Upper lobe of right lung (tissue), 1 donor: ENCODE data around the gene DCAF11. TPM values are rescaled to one million over a fixed set of nuclear protein-coding genes. Genes with fewer than 3 reads are reported as not detected.

Source experiments
- ATAC-seq: fragments of 200-7000 bp; cut with Tn5 transposase; one replicate; pipeline ENCODE4 v1.9.1; 2020; ENCODE audit warnings: mild to moderate bottlenecking, moderate library complexity
- DNase-seq: peaks from one replicate; pipeline ENCODE4 v3.0.0-alpha.2; 2020
- H3K27ac ChIP-seq: fragments of 200-600 bp; one replicate; pipeline ENCODE4 v1.8.0; 2022
- H3K27me3 ChIP-seq: fragments of 200-600 bp; one replicate; pipeline ENCODE4 v1.8.0; 2022; ENCODE audit warnings: mild to moderate bottlenecking
- H3K36me3 ChIP-seq: fragments of 200-600 bp; one replicate; pipeline ENCODE4 v1.8.0; 2022
- H3K4me1 ChIP-seq: fragments of 200-600 bp; one replicate; pipeline ENCODE4 v1.8.0; 2022
- H3K4me3 ChIP-seq: fragments of 200-600 bp; one replicate; pipeline ENCODE4 v1.8.0; 2022; ENCODE audit warnings: mild to moderate bottlenecking
- H3K9me3 ChIP-seq: fragments of 200-600 bp; one replicate; pipeline ENCODE4 v1.8.0; 2022
- CTCF ChIP-seq: fragments of 200-600 bp; IDR thresholded peaks from one replicate; pipeline ENCODE4 v1.8.0; 2022; ENCODE audit warnings: antibody characterized with exemption
- intact Hi-C: fragments of 100-400 bp; cut with DNase I; formaldehyde crosslinking; loops from one replicate; pipeline ENCODE4 v1.11.0; 2022
- total RNA-seq: library from RNA; stranded (reverse); fragmentation: NEBNext Ultra II Directional; extraction: Animal tissue kit (Norgen Biotek cat#: 25700); gene quantifications from one replicate; pipeline ENCODE4 v1.2.1, GENCODE V29; 2021
- donor health status: DM: no; HTN: yes; CAD: no; lungs with severe emphysema.

The DCAF11 gene
- total RNA-seq, 1 donor from 2014 or later = 57.8 TPM

- DNase-seq = peak; percentile 100
- Histone ChIP-seq H3K27me3 (no peaks in the 10 kb centered on the region), H3K4me3 (peak within 1 kb of the TSS; percentile 77), H3K4me1 (peaks cover 42% of the 10 kb centered on the region), H3K9me3 (no peaks in the 10 kb centered on the region), H3K27ac (peak within 1 kb of the TSS; percentile 86), H3K36me3 (peaks cover 36% of the 10 kb centered on the region)
- peak; percentile 46 for TF ChIP-seq CTCF
- peak; percentile 95 for ATAC-seq
- intact Hi-C loops = no loop called here
Measured at GRCh38 chr14:24141097-24141880, 26.7 kb downstream of the DCAF11 start, which contains the start of gene EMC9. TSS of gene EMC9 (minus strand) at chr14:24141591. CDS start at chr14:24141304, 287 bp downstream.

- no peaks in the 10 kb centered on the region for H3K9me3 ChIP-seq
Measured at GRCh38 chr14:24143511-24143910, 28.9 kb downstream of the DCAF11 start.

GRCh38 chr14:24144451-24144850 lies 29.9 kb downstream of the DCAF11 start:
- no peak overlapping the region for H3K4me3 ChIP-seq
- H3K27ac ChIP-seq = no peak overlapping the region
- DNase-seq (no peak), ATAC-seq (no peak)
- no peaks in the 10 kb centered on the region for H3K27me3 ChIP-seq
- peaks cover 34% of the 10 kb centered on the region for H3K4me1 ChIP-seq
- intact Hi-C loops = no loop called here
- H3K9me3 ChIP-seq = no peaks in the 10 kb centered on the region
- no peak for TF ChIP-seq CTCF
- H3K36me3 ChIP-seq = peaks cover 23% of the 10 kb centered on the region

More at GRCh38 chr14:24143511-24143910, 28.9 kb downstream of the DCAF11 start:
- H3K4me3 ChIP-seq = no peak overlapping the region
- H3K27me3 ChIP-seq = no peaks in the 10 kb centered on the region
- ATAC-seq (no peak), DNase-seq (no peak)
- no peak for TF ChIP-seq CTCF
- peaks cover 33% of the 10 kb centered on the region for H3K4me1 ChIP-seq
- intact Hi-C loops = no loop called here
- no peak overlapping the region for H3K27ac ChIP-seq
- peaks cover 23% of the 10 kb centered on the region for H3K36me3 ChIP-seq

GRCh38 chr14:24145219-24145618 lies 30.6 kb downstream of the DCAF11 start:
- no peak overlapping the region for H3K27ac ChIP-seq
- DNase-seq = no peak
- H3K27me3 ChIP-seq = no peaks in the 10 kb centered on the region
- H3K36me3 ChIP-seq = peaks cover 31% of the 10 kb centered on the region
- no peak for ATAC-seq
- peaks cover 29% of the 10 kb centered on the region for H3K4me1 ChIP-seq
- intact Hi-C loops = no loop called here
- no peaks in the 10 kb centered on the region for H3K9me3 ChIP-seq
- H3K4me3 ChIP-seq = peak overlapping the region; percentile 76
- TF ChIP-seq CTCF = no peak

GRCh38 chr14:24145690-24146452 lies 31.3 kb downstream of the DCAF11 start:
- no peak for ATAC-seq
- Histone ChIP-seq H3K9me3 (no peaks in the 10 kb centered on the region), H3K4me3 (peak overlapping the region; percentile 76), H3K27me3 (no peaks in the 10 kb centered on the region), H3K36me3 (peaks cover 38% of the 10 kb centered on the region), H3K27ac (peak overlapping the region; percentile 87), H3K4me1 (peaks cover 28% of the 10 kb centered on the region)
- TF ChIP-seq CTCF = no peak
- intact Hi-C loops = no loop called here
- DNase-seq = no peak
